ENCODE data around the gene MRPL42.

GRCh38 chr12:93460902-93461301 lies 6.4 kb upstream of the MRPL42 start:
- TF ChIP-seq POLR2A (IDR thresholded peaks at IDR 0.05) (no peak), CTCF (IDR thresholded peaks at IDR 0.05) (no peak)

All from vagina (tissue), 2 donors.